Measurements from ENCODE around the gene EPHA2.
"Not testable (repeated sequence)": the region's sequence is repeated elsewhere in the genome, so short reads cannot be mapped to it uniquely, and the experiment has no call there.

Gene EPHA2

DNA sequence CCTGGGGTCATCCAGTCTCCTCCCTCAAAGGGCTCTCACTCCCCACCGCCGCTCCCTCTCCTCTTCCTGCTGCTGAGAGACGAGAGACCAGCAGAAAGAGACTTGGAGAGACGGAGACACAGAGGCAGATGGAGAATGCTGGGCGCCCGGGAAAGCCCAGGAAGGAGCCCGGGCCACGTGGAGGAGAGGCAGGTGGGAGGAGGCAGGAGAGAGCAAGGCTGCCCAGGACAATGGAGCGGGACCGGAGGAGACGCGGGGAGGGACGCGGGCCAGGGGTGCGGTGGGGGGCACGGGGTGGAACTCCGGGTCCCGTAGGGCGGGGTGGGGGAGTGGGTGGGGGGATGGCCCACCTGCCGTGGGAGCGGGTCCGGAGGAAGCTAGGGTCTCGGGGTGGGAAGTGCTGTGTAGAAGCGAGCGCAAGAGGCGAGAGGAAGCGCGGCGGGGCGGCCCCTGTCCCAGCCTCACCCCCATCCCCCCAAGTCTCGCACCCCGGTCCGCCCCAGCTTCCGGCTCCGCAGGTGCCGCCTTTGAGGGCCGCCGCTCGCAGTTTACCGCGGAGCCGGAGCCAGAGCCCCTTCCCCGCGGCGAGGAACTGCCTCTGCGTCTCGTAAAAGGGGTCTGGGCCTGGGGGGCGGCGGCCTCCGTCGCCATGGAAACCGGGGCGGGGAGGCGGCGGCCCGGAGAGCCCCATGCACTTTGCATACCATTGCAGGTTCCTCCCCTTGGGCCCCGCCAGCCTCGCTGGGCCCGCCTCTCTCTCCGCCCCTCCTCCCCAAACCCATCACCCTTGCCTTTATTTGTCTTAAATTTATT is 11.7 kb upstream of the EPHA2 start:
- peak in 2 of 3 donors; percentile 21 to 50 for DNase-seq

DNA sequence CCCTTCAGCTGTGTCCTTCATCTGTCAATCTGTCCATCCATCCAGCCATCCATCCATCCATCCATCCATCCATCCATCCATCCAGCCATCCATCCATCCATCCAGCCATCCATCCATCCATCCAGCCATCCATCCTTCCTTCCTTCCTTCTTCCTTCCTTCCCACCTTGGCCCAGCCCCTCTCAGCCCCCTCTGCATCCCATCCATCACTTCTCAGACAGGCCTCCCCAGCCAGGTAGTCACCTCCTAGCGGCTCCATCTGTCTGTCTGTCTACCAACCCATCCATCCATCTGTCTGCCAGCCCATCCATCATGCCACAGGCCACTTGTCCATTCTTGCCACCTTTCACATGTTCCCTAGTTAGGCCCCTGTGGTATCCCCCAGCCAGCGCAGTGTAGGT is 10.2 kb upstream of the EPHA2 start:
- DNase-seq = no peak

DNA sequence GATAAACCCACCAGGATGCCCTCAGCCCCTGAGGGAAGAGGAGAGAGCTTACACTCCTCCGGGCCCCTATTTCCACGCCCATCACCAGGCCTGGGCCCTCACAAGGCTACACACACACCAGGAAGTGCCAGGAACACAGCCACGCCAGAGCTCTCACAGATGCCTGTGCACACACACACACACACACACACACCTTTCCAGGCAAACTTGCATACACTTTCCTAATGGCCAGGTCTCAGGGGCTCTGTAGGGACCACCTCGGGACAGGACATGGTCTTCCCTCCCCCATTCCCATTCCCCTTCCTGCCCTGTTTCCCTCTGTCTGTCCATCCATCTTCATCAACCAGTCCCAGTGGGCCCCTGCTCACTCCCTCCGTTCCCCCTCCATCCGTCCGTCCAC is 9.7 kb upstream of the EPHA2 start:
- no peak for DNase-seq

DNA sequence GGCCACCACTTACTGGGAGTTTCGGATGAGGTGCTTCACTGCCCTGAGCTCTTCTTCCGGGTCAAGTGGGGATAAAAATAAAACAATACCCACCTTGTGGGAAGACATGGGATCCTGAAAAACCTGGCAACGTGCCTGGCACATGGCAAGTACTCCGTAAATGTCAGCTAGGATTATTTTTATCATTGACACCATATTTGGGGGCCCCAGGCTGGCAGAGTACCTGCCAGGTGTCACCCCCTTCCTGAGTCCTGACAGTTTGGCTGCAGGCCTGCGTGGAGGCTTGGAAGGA is 9.2 kb upstream of the EPHA2 start:
- DNase-seq = no peak

DNA sequence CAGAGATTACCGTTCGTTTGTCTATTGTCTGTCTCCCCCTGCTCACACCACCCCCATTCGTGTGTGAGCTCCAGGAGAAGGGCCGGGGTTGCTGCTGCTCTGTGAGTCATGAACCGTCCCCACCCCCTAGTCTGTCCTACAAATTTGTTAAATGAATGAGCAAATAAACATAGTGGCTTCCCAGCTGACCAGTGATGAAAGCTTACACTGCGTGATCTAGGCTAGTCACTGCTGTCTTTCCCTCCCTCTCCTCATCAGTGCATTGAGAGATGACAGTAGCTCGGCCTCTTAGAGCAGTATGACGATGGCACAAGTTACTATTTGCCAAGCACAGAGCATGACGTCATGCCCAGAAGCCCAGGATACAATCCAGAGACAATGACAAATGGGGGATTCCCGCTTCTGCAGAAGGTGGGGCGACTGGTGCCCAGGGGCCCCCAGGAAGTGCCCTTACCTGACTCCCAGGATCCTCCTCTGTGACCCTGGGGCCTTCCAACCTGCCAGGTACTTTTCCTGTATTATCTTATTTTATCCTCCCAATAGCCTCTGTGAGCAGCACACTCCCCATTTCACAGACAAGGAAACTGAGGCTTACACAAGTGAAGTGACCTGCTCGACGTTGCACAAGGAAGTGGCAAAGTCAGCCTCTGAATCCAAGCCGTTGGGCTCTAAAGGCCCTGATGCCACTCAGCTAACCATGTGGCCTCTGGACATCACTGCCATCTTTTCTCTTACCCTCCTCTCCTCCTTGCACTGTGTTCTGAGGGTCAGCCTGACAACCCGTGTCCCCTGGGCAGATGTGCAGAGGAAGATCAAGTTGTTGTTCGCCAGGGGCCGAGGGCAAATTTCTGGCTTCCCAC is 8.6 kb upstream of the EPHA2 start:
- DNase-seq = peak; percentile 81 to 90 (median 83)

DNA sequence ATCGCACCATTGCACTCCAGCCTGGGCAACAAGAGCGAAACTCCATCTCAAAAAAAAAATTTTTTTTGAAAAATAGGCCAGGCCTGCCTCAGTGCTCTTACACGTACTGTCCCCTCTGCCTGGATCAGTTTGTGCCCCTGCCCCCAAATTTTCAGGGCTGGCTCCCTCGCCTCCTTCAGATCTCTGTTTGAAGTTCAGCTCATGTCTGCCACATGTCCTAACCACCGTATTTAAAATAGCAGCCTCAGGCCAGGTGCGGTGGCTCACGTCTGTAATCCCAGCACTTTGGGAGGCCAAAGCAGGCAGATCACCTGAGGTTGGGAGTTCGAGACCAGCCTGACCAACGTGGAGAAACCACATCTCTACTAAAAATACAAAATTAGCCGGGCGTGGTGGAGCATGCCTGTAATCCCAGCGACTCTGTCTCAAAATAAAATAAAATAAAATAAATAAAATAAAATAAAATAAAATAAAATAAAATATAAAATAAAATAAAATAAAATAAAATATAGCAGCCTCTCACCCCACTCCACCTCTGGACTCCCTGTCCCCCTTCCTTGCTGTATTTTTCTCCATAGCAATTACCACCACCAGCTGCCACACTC is 7.8 kb upstream of the EPHA2 start:
- not testable (repeated sequence) for DNase-seq

DNA sequence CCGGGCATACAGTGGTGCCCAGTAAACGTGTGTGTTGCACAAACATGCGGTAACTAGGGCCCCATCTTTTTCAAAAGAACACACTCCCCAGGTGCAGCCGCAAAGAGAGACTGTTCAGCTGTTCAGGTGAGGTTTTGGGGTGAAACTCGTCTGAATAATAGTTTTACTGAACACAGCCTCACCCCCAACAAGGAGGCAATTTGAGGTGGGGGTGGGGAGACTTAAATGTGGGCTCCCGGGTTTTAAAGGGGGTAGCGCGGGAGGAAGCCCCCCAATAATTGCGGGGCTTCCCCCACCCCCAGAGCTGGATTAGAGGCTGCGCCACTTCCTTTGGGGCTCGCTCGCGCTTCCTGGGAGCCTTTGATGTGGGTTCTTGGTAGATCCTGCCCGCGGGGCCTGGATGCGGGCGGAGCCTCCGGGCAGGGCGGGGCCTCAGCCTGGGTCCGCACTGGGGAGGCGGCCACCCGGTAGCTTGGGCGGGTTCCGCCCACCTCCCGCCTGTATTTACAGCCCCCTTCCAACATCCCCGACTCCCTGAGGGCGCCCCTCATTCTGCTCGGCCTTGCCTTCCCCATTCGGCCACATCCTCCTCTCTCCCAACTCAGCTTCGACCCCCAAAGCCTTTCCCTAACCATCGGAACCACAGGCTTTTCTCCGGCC is 6.4 kb upstream of the EPHA2 start:
- no peak for DNase-seq

DNA sequence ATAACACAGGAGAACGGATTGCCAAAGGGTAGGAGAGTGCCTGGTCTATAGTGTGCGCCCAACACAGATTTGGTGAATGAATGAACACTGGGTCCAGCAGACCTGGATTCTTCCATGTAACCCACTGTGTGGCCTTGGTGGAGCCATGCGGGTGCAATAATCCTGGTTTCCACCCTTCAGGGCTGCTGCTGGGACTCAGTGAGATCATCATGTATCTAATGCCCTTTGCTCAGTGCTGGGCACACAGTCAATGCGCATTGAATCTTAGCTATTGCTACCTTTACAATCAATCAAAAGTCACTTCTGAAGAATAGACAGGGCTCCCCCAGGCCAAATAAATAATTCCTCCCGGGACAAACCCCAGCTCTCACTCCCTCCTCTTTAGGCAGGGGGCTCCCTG is 5.8 kb upstream of the EPHA2 start:
- DNase-seq = no peak

DNA sequence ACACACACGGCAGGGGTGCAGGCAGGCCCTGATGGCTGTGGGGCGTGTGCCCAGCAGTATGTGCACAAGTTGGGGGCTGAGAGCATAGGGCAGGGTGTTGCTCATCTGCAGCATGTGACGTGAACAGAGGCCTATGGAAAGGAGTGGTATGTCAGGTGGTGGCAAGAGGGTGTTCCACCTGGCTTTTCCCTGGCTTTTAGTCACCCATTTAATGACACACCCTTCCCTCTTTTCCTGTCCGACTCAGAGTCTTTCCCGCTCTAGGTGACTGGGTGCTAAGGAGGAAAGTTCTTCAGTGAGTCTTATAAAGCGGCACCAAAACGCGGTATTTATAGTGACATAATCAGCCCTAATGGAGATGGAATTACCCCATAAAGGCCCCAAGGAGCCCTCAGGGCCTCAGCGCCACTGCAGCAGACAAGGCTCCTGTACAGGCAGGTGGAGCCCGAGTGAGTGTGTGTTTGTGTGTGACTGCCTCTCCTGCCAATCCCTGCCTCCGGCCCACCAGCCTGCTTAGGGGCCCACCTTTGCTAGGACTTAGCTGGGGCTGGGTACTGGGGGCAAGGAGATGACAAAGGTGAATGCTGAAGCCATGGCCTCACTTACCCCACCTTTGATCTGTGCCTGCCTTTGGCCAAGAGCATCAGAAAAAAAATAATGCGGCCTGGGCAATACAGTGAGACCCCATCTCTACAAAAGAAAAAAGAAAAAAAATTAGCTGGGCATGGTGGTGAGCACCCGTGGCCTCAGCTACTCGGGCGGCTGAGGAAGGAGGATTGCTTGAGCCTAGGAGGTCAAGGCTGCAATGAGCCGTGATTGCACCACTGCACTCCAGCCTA is 3.3 kb upstream of the EPHA2 start:
- DNase-seq = peak in 1 of 3 donors; percentile 21

DNA sequence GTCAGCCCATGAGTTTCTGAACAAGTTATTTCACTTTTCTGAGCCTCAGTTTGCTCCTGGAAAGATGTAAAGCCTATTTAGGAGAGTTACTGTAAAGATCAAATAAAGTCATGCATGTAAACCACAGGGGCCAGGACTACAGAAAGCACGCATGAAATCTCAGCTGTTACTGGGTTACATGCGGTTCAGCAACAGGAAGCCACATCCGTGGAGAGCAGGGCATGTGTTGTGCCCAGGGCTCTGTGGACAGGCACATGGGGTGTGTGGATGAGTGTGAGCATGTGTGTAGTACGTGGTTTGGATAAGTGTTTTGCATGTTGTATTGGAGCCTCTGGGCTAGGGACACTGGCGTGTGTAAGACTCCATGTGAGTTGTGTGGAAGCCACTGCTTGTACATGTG is 2.2 kb upstream of the EPHA2 start:
- no peak for DNase-seq

DNA sequence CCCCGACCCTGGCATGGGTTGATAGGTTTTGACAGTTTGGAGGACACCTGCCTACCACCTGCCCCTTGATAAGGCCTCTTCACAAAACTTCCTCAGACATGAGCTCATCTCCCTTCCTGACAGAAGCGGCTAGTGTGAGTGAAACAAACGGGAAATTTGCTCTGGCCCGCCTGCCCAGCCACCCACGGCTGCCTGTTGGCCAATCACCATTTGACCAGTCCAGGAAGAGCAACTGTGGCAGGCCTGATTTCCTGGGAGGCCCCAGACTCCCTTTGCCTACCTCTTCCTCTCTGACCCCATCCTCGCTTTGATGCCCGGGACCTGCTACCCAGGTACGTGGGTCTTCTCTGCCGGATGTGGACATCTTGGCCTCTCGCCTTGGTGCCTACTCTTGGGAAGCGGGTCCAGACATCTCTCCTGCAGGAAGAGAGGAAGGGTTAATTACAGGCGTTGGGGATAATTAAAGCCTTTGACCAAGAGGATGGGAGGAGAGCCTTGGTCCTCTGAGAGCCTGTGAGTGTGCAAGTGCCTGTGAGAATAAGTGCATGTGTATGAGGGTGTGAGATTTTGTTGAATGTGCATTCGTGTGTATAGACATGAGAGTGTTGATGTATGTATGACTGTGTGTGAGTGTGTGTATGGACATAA is 1.1 kb upstream of the EPHA2 start:
- DNase-seq = peak; percentile 81 to 84 (median 83)

DNA sequence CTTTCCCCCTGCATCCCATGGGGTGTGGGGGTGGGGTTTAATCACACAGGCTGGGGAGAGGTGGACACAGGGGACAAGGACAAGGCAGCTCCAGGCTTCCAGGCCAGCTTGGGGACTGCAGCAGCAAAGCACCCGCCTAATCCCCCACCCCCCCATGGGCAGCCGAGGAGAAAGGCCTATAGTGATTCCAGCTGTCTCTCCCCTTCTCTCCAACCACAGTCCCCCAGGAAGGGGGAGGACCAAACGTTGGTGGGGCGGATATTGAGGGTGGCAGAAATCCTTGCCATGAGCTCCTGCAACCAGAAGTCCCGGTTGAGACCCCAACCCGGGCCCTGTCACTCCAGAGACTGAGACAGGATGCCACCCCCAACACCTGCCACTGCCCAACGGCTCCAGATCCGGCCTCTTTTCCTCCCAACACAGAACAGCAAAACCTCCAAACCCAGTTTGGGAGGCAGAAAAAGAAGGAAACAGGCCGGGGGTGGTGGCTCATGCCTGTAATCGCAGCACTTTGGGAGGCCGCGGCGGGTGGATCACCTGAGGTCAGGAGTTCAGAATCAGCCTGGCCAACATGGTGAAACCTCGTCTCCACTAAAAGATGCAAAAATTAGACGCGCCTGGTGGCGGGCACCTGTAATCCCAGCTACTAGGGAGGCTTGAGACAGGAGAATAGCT is 1.7 kb downstream of the EPHA2 start:
- no peak for DNase-seq

DNA sequence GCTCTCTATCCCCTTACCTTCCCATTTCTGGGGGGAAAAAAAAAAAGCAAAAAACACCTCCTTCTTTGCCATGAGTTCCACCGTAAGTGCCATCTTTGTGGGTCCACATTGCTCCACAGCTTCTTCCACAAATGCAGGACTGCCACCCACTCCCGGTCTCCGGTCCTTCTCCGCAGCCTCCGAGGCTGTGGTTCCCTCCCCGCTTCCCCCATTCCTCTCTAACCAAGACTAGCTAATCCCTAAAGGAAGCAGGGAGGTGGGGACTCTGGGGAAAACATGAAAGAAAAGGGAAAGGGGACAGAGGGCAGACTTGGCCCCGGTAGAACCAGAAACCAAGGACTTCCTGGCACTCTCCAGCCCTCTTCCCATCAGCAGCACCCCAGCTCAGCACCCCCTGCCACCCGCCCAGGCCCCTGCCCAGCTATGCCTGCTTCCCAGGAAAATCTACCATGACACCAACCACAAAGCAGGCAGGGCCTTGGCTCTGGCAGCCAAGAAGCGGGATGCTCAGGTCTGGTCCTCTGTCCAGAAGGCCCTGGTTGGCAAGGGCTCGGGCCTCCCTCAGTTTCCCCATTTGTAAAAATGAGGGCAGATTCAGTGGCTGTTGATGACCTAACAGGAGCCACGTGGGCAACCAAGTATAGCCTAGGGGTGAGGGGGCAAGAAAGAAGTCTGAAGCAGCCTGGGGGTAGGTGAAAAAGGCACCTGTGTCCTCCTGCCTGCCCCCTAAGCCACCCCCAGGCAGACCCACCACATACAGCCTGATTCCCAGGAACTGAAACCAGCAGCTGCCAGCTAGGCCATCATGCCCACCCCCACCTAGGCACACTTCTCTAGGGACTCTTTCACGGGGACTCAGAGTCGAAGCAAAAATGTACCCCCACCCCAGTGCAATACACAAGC is 2.5 kb downstream of the EPHA2 start:
- no peak for DNase-seq

DNA sequence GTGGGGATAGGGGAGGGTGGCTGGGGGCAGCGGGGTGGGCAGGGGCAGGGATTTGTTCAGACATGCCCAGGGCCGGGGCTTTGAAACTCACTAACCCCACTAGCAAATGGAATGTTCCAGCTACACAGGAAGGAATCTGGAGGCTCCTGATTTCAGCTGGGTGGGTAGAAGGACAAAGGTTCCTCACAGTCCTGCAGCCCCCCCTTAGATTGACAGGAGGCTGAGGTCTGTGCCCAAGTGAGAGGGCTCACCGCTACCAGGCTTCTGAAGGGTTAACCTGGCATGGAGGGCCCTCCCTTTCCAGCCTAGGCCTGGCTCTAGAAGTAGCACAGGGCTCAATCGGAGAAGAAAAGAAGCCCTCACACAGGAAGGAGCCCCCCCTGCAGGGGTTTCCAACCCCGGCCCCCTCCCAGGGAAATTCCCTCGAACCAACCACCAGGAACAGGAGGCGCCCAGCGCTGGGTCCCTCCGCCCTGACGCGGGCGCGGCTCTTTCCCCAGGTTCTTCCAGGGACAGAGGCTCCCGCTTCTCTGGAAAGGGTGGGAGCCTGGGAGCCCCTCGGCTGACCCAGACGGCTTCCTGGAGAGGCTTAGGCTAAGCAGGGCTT is 3.3 kb downstream of the EPHA2 start:
- no peak for DNase-seq

DNA sequence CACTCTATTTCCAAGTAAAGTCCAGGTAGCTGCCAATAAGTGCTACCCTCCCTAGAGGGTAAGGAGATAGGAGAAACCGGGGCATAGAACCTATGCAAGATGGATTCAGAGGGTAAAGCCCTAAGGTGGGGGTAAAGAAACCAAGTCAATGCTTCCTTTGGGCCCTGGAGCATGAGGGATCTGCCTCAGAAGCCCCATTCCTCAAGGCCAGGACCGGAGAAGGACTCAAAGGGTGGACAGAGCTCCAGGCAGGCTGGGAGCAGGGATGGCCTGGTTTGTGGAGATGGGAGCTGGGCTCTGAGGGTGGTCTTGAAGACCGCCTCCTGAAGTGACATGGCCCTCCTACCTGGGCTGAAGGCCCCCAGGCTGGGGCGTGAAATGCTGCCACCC is 3.9 kb downstream of the EPHA2 start:
- no peak for DNase-seq

DNA sequence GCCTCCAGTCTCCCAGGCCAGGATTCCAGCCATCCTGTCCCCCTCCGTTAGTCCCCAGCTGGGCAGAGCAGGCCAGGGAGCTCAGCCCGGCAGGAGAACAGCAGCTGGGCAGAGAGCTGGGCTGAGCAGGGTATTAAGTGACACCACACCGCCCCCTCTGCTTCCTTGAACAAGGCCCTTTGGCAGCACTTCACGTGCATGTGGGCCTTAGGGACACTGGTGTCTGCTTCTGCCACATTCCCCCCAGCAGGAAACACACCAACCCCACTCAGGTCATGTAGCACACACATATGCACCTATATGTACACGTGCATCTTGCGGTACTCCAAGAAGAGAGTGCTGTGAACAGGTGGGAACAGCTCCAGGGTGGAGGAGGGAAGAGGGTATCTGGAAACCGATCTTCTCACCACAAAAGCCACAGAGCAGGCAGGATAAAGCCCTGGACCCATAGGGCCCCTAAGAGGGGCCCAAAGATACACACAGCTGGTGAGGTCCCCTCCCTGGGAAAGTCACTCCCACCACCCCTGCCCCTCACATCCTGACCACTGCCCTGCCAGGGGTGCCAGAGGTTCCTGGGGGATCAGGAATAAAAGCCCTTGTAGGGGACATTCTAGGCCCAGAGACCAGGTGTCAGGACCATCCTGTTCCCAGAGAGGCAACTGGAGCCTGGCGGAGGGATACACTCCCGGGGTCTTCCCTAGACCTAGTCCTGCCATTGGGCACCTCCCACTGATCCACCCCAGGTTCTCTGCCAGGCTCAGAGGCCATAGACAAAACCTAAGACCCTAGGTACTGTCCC is 4.5 kb downstream of the EPHA2 start:
- no peak for DNase-seq

DNA sequence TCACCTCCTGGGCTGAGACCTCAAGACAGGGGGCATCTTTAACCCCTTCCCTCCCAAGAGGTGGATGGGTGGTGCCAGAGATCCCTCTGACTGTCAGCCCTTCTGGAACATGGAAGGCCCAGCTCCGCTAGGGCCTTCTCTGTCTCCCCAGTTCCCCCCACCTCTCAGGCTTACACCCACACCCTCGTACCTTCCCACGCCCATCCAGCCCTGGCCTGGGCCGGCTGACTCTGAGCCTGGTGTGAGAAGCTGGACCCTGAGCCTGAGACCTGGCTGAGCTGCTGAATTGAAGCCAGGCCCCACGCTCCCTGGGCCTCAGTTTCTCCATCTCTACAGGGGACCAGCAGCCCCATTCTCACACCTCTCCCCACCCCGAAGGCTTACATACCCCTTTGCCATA is 5.4 kb downstream of the EPHA2 start:
- no peak for DNase-seq

DNA sequence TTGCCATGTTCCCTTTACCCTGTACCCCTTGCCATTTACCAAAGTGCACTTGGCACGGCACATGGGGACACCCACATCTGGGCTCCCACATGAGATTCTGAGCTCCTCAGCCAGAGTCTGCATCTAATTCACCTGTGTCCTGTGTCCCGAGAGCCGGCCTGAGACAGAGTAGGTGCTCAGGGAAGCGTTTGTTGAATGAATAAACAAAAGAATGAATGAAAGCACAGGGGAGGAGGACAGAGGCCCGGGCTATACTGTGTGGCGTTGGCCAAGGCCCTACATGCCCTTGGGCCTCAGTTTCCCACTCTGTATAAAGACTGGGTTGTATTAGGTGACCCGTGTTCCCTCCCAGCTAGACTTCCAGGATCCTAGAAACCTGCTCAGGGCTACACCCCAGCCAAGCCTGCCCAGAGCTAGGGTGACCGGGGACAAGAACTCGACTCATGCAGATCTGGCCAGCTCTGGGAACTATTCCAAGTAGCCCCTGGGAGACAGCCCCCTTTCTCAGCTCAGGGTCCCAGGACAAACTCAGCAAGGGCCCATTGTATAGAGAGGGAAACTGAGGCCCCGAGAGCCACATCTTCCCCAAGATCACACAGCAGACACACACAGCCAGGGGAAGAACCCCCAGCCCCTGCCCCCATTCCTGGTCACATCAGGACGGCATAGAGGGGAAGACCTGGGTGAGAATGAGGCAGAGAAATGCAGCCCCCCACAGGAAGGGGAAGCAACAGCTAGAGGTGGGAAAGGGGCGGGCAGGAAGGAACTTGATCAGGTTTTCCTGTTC is 6.0 kb downstream of the EPHA2 start:
- no peak for DNase-seq

Measured in suppressor macrophage treated with lipopolysaccharide for 1 hour (primary cell).